HL-60 (cell line): ENCODE measurements around the gene RTL10.

Experiments
- DNase-seq, 2 experiments: peaks; one replicate each; pipeline ENCODE4 v3.0.0-alpha.2; 2010 to 2020; ENCODE audit warnings: low read depth in 1 of 2, low spot score in 1 of 2
- H3K27ac ChIP-seq: fragments of 250-450 bp; sonication (Bioruptor Pico); replicated peaks from 2 replicates; pipeline ENCODE4 v1.5.1; 2020; ENCODE audit warnings: mild to moderate bottlenecking, moderate library complexity
- H3K27me3 ChIP-seq: fragments of 250-450 bp; sonication (Bioruptor Pico); 2 replicates; pipeline ENCODE4 v1.5.1; 2021; ENCODE audit warnings: mild to moderate bottlenecking, moderate library complexity; ENCODE audit not compliant: insufficient read depth, poor library complexity, severe bottlenecking
- H3K4me3 ChIP-seq: replicated peaks from 2 replicates; pipeline ENCODE4 v1.5.1; 2011; ENCODE audit warnings: mild to moderate bottlenecking, control low read depth, low read length; ENCODE audit not compliant: insufficient read depth
- GABPA ChIP-seq: IDR thresholded peaks from 2 replicates; pipeline ENCODE4 v1.6.1; 2012; ENCODE audit warnings: low read depth
- POLR2AphosphoS5 ChIP-seq: IDR thresholded peaks from 2 replicates; pipeline ENCODE4 v1.6.1; 2012; ENCODE audit warnings: low read depth
- SPI1 ChIP-seq: IDR thresholded peaks from 2 replicates; pipeline ENCODE4 v1.6.1; 2012; ENCODE audit warnings: low read depth, mild to moderate bottlenecking, borderline replicate concordance
- TF ChIP-seq, protein P1 (sequence below): IDR thresholded peaks from 2 replicates; pipeline ENCODE4 v1.6.1; 2012; ENCODE audit warnings: low read depth; ENCODE audit not compliant: insufficient replicate concordance
- TF ChIP-seq, protein P2 (sequence below): IDR thresholded peaks from one replicate; pipeline ENCODE4 v1.5.1; 2011; ENCODE audit warnings: low read length, control low read depth, inconsistent platforms; ENCODE audit not compliant: insufficient read depth

RTL10 gene

DNA sequence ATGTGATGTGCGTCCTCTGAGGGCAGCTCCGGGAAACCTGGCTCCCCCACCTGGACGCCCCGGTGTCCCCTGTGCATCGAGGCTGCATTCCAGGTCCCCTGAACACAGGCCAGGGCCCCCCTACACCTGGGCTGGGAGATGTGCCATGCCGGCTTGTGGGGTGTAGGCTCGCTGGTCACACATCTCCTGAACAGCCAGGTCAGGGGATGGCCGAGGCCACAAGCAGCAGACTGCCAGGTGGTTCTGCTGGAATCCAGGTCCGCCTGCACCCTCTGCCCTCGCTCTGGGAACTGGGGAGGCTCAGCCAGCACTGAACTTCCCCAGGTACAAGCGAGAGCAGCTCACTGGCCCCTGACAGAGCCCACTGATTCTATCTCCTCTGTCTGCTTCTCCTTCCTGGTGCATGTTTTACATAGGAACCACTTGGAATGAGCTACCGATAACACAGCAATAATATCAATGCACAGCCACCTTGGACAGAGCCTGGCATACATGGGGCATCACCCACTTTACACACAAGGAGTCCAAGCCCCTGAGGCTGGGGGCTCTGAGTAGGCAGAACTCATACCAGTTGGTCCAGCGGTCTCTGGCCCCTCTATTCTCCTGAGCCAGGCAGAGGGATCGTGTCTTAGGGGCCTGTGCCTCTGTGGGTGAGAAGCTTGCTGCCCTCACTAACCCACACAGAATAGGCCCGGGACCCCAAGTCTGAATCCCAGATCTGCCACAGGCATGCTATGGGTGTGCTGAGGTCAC, 47.3 kb downstream of the RTL10 start:
- Histone ChIP-seq H3K27me3 (no peaks in the 10 kb centered on the region), H3K4me3 (no peak overlapping the region), H3K27ac (no peak overlapping the region)
- TF ChIP-seq GABPA = no peak
- TF ChIP-seq SPI1 = no peak
- TF ChIP-seq, protein P1, sequence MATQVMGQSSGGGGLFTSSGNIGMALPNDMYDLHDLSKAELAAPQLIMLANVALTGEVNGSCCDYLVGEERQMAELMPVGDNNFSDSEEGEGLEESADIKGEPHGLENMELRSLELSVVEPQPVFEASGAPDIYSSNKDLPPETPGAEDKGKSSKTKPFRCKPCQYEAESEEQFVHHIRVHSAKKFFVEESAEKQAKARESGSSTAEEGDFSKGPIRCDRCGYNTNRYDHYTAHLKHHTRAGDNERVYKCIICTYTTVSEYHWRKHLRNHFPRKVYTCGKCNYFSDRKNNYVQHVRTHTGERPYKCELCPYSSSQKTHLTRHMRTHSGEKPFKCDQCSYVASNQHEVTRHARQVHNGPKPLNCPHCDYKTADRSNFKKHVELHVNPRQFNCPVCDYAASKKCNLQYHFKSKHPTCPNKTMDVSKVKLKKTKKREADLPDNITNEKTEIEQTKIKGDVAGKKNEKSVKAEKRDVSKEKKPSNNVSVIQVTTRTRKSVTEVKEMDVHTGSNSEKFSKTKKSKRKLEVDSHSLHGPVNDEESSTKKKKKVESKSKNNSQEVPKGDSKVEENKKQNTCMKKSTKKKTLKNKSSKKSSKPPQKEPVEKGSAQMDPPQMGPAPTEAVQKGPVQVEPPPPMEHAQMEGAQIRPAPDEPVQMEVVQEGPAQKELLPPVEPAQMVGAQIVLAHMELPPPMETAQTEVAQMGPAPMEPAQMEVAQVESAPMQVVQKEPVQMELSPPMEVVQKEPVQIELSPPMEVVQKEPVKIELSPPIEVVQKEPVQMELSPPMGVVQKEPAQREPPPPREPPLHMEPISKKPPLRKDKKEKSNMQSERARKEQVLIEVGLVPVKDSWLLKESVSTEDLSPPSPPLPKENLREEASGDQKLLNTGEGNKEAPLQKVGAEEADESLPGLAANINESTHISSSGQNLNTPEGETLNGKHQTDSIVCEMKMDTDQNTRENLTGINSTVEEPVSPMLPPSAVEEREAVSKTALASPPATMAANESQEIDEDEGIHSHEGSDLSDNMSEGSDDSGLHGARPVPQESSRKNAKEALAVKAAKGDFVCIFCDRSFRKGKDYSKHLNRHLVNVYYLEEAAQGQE = no peak
- TF ChIP-seq, protein P2, sequence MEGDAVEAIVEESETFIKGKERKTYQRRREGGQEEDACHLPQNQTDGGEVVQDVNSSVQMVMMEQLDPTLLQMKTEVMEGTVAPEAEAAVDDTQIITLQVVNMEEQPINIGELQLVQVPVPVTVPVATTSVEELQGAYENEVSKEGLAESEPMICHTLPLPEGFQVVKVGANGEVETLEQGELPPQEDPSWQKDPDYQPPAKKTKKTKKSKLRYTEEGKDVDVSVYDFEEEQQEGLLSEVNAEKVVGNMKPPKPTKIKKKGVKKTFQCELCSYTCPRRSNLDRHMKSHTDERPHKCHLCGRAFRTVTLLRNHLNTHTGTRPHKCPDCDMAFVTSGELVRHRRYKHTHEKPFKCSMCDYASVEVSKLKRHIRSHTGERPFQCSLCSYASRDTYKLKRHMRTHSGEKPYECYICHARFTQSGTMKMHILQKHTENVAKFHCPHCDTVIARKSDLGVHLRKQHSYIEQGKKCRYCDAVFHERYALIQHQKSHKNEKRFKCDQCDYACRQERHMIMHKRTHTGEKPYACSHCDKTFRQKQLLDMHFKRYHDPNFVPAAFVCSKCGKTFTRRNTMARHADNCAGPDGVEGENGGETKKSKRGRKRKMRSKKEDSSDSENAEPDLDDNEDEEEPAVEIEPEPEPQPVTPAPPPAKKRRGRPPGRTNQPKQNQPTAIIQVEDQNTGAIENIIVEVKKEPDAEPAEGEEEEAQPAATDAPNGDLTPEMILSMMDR = no peak
- TF ChIP-seq POLR2AphosphoS5 = no peak
- DNase-seq = no peak

DNA sequence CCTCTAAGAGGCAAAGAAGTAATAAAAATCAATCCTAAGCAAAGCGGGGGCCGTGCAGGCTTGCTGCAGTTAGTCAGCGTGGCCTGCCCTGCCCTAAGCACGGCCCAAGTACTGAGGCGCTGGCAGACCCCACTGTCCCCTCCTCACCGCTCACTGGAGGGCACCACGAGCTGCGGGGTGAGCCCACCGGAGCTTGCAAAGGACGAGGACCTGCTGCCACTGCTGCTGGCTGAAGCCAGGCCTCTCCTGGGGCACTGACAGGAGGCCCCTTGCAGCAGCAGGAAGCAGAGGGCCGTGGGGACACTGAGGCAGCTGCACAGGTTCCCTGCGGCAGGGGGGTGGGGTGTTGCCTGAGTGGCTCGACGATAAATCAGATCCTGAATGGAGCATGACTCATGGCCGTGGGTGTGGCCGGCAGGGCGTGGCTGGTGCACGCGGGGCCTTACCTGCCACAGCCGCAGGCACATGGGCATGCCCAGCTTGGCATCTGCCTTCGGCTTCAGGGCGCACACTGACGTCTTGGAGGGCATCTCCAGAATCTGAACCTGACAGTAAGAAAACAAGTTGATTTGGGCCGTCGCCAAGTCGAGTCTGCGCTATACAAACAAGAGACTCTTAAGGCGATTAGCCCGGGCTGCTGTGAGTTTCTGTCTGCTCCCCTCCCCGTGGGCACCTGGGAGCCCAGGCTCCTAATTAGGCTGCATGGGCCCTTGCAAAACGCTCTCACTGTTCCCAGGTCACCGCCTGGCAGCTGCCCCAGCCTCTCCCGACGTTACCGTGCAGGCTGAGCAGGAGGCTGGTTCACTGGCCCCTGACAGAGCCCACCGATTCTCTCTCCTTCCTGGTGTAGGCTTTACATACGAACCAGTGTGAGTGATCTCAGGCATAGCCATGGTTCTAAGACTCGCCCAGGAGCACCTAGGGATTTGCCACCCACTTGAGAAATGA, 48.2 kb downstream of the RTL10 start:
- TF ChIP-seq POLR2AphosphoS5 = no peak
- TF ChIP-seq, protein P2 = no peak
- TF ChIP-seq, protein P1 = no peak
- no peak for TF ChIP-seq GABPA
- no peak for TF ChIP-seq SPI1
- Histone ChIP-seq H3K27me3 (no peaks in the 10 kb centered on the region), H3K27ac (no peak overlapping the region), H3K4me3 (no peak overlapping the region)
- no peak for DNase-seq

DNA sequence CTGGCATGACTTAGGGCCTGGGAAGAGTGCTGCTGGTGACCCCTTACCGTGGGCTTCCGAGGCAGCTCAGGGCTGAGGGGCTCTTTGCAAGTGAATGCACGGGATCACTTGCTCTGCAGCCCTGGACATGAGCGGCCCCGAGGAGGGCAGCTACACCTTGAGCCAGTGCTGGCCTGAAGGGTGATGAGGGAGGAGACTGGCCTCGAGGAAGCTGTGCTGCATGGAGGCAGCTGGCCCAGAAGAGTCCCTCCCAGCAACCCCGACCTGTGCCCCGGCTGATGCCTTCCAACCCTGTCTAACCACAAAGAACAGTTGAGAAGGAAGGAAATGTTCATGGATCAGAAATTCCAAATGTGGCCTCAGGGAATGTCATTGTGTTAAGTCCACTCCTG, 48.9 kb downstream of the RTL10 start:
- Histone ChIP-seq H3K4me3 (no peak overlapping the region), H3K27me3 (no peaks in the 10 kb centered on the region), H3K27ac (no peak overlapping the region)
- no peak for DNase-seq
- TF ChIP-seq POLR2AphosphoS5 = no peak
